Neural cell (in vitro differentiated cells): ENCODE measurements around the gene ACHE. TPM values are rescaled to one million over a fixed set of nuclear protein-coding genes. Genes with fewer than 3 reads are reported as not detected.

Source experiments
- H2AFZ ChIP-seq: fragments of 200-600, 300-800 bp; sonication (generic), shearing (Covaris generic); 2 replicates; pipeline ENCODE4 v1.6.0; 2014; ENCODE audit warnings: low read depth, mild to moderate bottlenecking, antibody characterized with exemption, low read length, moderate library complexity
- H3F3A ChIP-seq: fragments of 200-600 bp; shearing (Covaris generic); 2 replicates; pipeline ENCODE4 v1.6.1; 2016; ENCODE audit warnings: mild to moderate bottlenecking, moderate library complexity, mixed read lengths, antibody characterized with exemption, low read length; ENCODE audit not compliant: insufficient read depth, poor library complexity, severe bottlenecking
- H3K27ac ChIP-seq: fragments of 200-600, 300-800 bp; sonication (generic), shearing (Covaris generic); 2 replicates; pipeline ENCODE4 v1.5.1; 2014; ENCODE audit warnings: mild to moderate bottlenecking, low read length, moderate library complexity
- H3K27me3 ChIP-seq: fragments of 300-800, 200-600 bp; sonication (generic), shearing (Covaris generic); 2 replicates; pipeline ENCODE4 v1.6.0; 2014; ENCODE audit warnings: mild to moderate bottlenecking, low read depth, low read length, moderate library complexity; ENCODE audit not compliant: insufficient read depth
- H3K36me3 ChIP-seq: fragments of 300-800, 200-600 bp; sonication (generic), shearing (Covaris generic); 2 replicates; pipeline ENCODE4 v1.5.1; 2014; ENCODE audit warnings: mild to moderate bottlenecking, antibody characterized with exemption, low read length, moderate library complexity; ENCODE audit not compliant: insufficient read depth
- H3K4me2 ChIP-seq: fragments of 300-800, 200-600 bp; sonication (generic), shearing (Covaris generic); 2 replicates; pipeline ENCODE4 v1.6.0; 2014; ENCODE audit warnings: mild to moderate bottlenecking, low read length
- H3K4me3 ChIP-seq: fragments of 300-800, 200-600 bp; sonication (generic), shearing (Covaris generic); 2 replicates; pipeline ENCODE4 v1.5.1; 2014; ENCODE audit warnings: mild to moderate bottlenecking, low read length, moderate library complexity
- H3K79me2 ChIP-seq: fragments of 200-600 bp; shearing (Covaris generic); replicated peaks from 2 replicates; pipeline ENCODE4 v1.6.0; 2014; ENCODE audit warnings: mild to moderate bottlenecking, low read length, moderate library complexity; ENCODE audit not compliant: insufficient read depth
- H3K9ac ChIP-seq: fragments of 300-800, 200-600 bp; sonication (generic), shearing (Covaris generic); 2 replicates; pipeline ENCODE4 v1.6.1; 2016; ENCODE audit warnings: mild to moderate bottlenecking, low read length, mixed read lengths
- H3K9me2 ChIP-seq: fragments of 200-600 bp; shearing (Covaris generic); 2 replicates; pipeline ENCODE4 v1.6.1; 2016; ENCODE audit warnings: mild to moderate bottlenecking, low read length, mixed read lengths; ENCODE audit not compliant: insufficient read depth
- H3K9me3 ChIP-seq: fragments of 200-600, 300-800 bp; sonication (generic), shearing (Covaris generic); 2 replicates; pipeline ENCODE4 v1.6.1; 2016; ENCODE audit warnings: mild to moderate bottlenecking, mixed run types, low read length, moderate library complexity, mixed read lengths
- H4K20me1 ChIP-seq: fragments of 200-600 bp; shearing (Covaris generic); 2 replicates; pipeline ENCODE4 v1.6.1; 2016; ENCODE audit warnings: mild to moderate bottlenecking, mixed run types; ENCODE audit not compliant: insufficient read depth
- CTCF ChIP-seq: fragments of 450-650 bp; IDR thresholded peaks from 2 replicates; pipeline ENCODE4 v1.5.1; 2014; ENCODE audit warnings: antibody characterized with exemption, mild to moderate bottlenecking, moderate library complexity; ENCODE audit not compliant: poor library complexity, severe bottlenecking
- EP300 ChIP-seq: fragments of 450-650 bp; conservative IDR thresholded peaks from 2 replicates; pipeline ENCODE4 v1.6.1; 2014; ENCODE audit warnings: antibody characterized with exemption, mild to moderate bottlenecking, moderate library complexity; ENCODE audit not compliant: poor library complexity, severe bottlenecking
- EZH2 ChIP-seq: fragments of 200-600, 300-800 bp; shearing (Covaris generic), sonication (generic); IDR thresholded peaks from 2 replicates; pipeline ENCODE4 v1.6.1; 2014; ENCODE audit warnings: antibody characterized with exemption, low read length, borderline replicate concordance, mild to moderate bottlenecking; ENCODE audit not compliant: insufficient read depth, poor library complexity, severe bottlenecking
- MXI1 ChIP-seq: fragments of 450-650 bp; conservative IDR thresholded peaks from 2 replicates; pipeline ENCODE4 v1.6.1; 2014; ENCODE audit warnings: antibody characterized with exemption, mild to moderate bottlenecking; ENCODE audit not compliant: poor library complexity, severe bottlenecking
- POLR2AphosphoS5 ChIP-seq: IDR thresholded peaks from 2 replicates; pipeline ENCODE4 v1.6.1; 2012
- RAD21 ChIP-seq: fragments of 450-650 bp; conservative IDR thresholded peaks from 2 replicates; pipeline ENCODE4 v1.6.1; 2014; ENCODE audit warnings: antibody characterized with exemption, mild to moderate bottlenecking, moderate library complexity
- REST ChIP-seq: IDR thresholded peaks from 2 replicates; pipeline ENCODE4 v1.6.1; 2012; ENCODE audit warnings: borderline replicate concordance
- SMC3 ChIP-seq: fragments of 450-650 bp; conservative IDR thresholded peaks from 2 replicates; pipeline ENCODE4 v1.6.1; 2014; ENCODE audit warnings: antibody characterized with exemption, mild to moderate bottlenecking, moderate library complexity; ENCODE audit not compliant: poor library complexity
- TAF1 ChIP-seq: IDR thresholded peaks from 2 replicates; pipeline ENCODE4 v1.6.1; 2012; ENCODE audit warnings: low read depth
- polyA plus RNA-seq: library from polyadenylated mRNA; depleted of rRNA; stranded (reverse); fragments of >200 nt; gene quantifications from 2 replicates; pipeline ENCODE4 v1.2.3, GENCODE V29; 2014

The ACHE gene
- polyA plus RNA-seq, 1 donor from 2014 or later: 12.2 TPM

GRCh38 chr7:100860702-100861615, 34.7 kb downstream of the ACHE start:
- no peaks in the 10 kb centered on the region for H4K20me1 ChIP-seq
- no peak overlapping the region for H3K9ac ChIP-seq
- TF ChIP-seq POLR2AphosphoS5 (no peak), TAF1 (no peak), EP300 (no peak), CTCF (no peak), EZH2 (no peak), REST (no peak), SMC3 (no peak), RAD21 (no peak), MXI1 (no peak)
- H3K27me3 ChIP-seq: no peaks in the 10 kb centered on the region
- H2AFZ ChIP-seq: no peak overlapping the region
- no peaks in the 10 kb centered on the region for H3K9me2 ChIP-seq
- H3F3A ChIP-seq: no peaks in the 10 kb centered on the region
- no peak overlapping the region for H3K4me3 ChIP-seq
- no peaks in the 10 kb centered on the region for H3K9me3 ChIP-seq
- H3K79me2 ChIP-seq: no peaks in the 10 kb centered on the region
- no peak overlapping the region for H3K4me2 ChIP-seq
- H3K36me3 ChIP-seq: no peaks in the 10 kb centered on the region
- H3K27ac ChIP-seq: no peak overlapping the region

- Histone ChIP-seq H4K20me1 (no peaks in the 10 kb centered on the region), H2AFZ (no peak overlapping the region), H3K79me2 (no peaks in the 10 kb centered on the region), H3K4me3 (no peak overlapping the region), H3K27ac (no peak overlapping the region), H3K4me2 (no peak overlapping the region), H3K9me2 (no peaks in the 10 kb centered on the region), H3K27me3 (no peaks in the 10 kb centered on the region), H3K9me3 (no peaks in the 10 kb centered on the region), H3K36me3 (no peaks in the 10 kb centered on the region), H3K9ac (no peak overlapping the region), H3F3A (no peaks in the 10 kb centered on the region)
- TF ChIP-seq SMC3 (no peak), EZH2 (no peak), TAF1 (no peak), POLR2AphosphoS5 (no peak), REST (no peak), RAD21 (no peak), EP300 (no peak), CTCF (no peak), MXI1 (no peak)
Observed at GRCh38 chr7:100859856-100860255, 35.8 kb downstream of the ACHE start.
